Epithelial cell of proximal tubule (primary cell): ENCODE results near the gene LRMDA. TPM values are rescaled to one million over a fixed set of nuclear protein-coding genes. Genes with fewer than 3 reads are reported as not detected.

Experiments
- DNase-seq: peaks from one replicate; pipeline ENCODE4 v3.0.0-alpha.2; 2011; ENCODE audit warnings: low read depth
- H3K4me3 ChIP-seq: 2 replicates; pipeline ENCODE4 v1.5.1; 2011; ENCODE audit warnings: low read depth, mild to moderate bottlenecking, low read length
- total RNA-seq: library from RNA; depleted of rRNA; stranded (reverse); fragments of >200 nt; gene quantifications from 2 replicates; pipeline ENCODE4 v1.2.3, GENCODE V29; 2015
- TF ChIP-seq, protein P1 (sequence below): conservative IDR thresholded peaks from 2 replicates; pipeline ENCODE4 v1.5.1; 2012; ENCODE audit warnings: low read depth, mild to moderate bottlenecking, low read length

Gene LRMDA
- total RNA-seq, 1 donor from 2014 or later = 0.75 TPM

- TF ChIP-seq, protein P1, sequence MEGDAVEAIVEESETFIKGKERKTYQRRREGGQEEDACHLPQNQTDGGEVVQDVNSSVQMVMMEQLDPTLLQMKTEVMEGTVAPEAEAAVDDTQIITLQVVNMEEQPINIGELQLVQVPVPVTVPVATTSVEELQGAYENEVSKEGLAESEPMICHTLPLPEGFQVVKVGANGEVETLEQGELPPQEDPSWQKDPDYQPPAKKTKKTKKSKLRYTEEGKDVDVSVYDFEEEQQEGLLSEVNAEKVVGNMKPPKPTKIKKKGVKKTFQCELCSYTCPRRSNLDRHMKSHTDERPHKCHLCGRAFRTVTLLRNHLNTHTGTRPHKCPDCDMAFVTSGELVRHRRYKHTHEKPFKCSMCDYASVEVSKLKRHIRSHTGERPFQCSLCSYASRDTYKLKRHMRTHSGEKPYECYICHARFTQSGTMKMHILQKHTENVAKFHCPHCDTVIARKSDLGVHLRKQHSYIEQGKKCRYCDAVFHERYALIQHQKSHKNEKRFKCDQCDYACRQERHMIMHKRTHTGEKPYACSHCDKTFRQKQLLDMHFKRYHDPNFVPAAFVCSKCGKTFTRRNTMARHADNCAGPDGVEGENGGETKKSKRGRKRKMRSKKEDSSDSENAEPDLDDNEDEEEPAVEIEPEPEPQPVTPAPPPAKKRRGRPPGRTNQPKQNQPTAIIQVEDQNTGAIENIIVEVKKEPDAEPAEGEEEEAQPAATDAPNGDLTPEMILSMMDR = no peak
Measured at GRCh38 chr10:75838486-75838885, 407.1 kb downstream of the LRMDA start.

GRCh38 chr10:75839020-75839419, 407.6 kb downstream of the LRMDA start:
- H3K4me3 ChIP-seq = no peak overlapping the region
- TF ChIP-seq, protein P1 = no peak
- DNase-seq = no peak

More at GRCh38 chr10:75838486-75838885, 407.1 kb downstream of the LRMDA start:
- no peak overlapping the region for H3K4me3 ChIP-seq
- DNase-seq = no peak

- no peak overlapping the region for H3K4me3 ChIP-seq
- TF ChIP-seq, protein P1 = no peak
- DNase-seq = no peak
Measured at GRCh38 chr10:75841266-75841665, 409.8 kb downstream of the LRMDA start.

DNA sequence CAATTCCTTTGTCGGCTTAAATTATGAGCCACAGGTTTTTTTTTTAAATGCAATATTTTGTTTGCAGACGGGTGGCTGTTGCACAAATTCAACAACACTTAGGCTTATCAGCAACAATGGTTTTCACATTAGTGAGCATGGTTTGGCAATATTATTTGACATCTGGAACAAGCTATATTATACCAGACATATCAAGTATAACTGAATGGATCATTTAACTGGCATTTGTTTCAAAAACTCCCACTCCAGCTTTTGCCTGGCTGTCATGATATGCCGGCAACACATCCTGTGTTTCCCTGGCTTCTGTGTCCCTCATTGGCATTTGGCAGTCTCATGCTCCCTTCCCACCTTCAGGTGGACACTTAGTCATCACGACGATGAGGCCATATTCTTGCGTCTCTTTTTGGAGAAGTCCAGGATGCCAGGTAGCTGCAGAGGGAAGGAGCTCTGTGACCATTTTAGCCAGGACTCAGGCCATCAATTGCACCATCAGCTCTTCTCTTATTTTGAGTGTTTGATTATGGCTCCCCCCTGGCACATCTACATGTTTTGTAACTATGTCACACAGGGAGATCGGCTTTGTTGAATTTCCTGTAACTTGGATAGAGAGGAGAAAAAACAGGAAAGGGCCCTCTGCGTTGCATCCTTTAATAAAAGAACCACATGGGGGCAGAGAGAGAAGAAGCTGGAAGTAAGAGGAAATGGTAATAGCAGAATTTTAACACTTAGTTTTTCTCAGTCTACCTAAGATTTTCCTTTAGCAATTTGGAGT, 413.9 kb downstream of the LRMDA start:
- TF ChIP-seq, protein P1 = no peak
- no peak overlapping the region for H3K4me3 ChIP-seq
- DNase-seq = no peak

- TF ChIP-seq, protein P1 = no peak
- no peak for DNase-seq
- no peak overlapping the region for H3K4me3 ChIP-seq
Measured at GRCh38 chr10:75847477-75847876, 416.1 kb downstream of the LRMDA start.

- TF ChIP-seq, protein P1 = no peak
- no peak for DNase-seq
- H3K4me3 ChIP-seq = no peak overlapping the region
Measured at GRCh38 chr10:75851580-75852345, 420.3 kb downstream of the LRMDA start.
